Lower leg skin (tissue), 3 donors: ENCODE data around the gene NDUFB7.

Experiments used
- POLR2A ChIP-seq, 2 donors: fragments of 450-650 bp; IDR thresholded peaks; one replicate each; pipeline ENCODE4 v1.6.1; 2016 to 2017; ENCODE audit warnings: antibody characterized with exemption in 2 of 2, mild to moderate bottlenecking in 1 of 2, moderate library complexity in 1 of 2
- TF ChIP-seq, protein P1 (sequence below), 3 donors: fragments of 450-650 bp; IDR thresholded peaks; one replicate each; pipeline ENCODE4 v1.5.1; 2016; ENCODE audit warnings: antibody characterized with exemption in 3 of 3, mild to moderate bottlenecking in 3 of 3, moderate library complexity in 2 of 3

DNA sequence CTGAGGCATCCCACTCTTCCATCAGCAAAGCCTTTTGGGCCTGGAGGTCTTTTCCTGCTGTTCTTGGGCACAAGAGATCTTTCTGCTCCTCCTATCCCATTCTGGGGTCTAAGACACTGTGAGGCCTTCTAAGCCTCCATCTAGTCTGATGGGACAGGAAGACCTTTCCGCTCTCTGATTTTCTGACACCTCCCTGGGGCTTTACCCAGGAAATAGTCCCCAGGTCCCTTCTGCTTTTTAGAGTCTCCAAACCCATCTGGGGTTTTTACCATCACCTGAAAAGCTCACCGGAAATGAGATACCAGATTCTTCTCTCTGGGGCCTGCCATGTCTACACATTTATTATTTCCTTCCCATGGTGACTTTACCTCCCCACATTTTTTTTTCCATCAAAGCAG is 32.1 kb upstream of the NDUFB7 start:
- TF ChIP-seq POLR2A (IDR thresholded peaks at IDR 0.05) = no peak
- TF ChIP-seq, protein P1, sequence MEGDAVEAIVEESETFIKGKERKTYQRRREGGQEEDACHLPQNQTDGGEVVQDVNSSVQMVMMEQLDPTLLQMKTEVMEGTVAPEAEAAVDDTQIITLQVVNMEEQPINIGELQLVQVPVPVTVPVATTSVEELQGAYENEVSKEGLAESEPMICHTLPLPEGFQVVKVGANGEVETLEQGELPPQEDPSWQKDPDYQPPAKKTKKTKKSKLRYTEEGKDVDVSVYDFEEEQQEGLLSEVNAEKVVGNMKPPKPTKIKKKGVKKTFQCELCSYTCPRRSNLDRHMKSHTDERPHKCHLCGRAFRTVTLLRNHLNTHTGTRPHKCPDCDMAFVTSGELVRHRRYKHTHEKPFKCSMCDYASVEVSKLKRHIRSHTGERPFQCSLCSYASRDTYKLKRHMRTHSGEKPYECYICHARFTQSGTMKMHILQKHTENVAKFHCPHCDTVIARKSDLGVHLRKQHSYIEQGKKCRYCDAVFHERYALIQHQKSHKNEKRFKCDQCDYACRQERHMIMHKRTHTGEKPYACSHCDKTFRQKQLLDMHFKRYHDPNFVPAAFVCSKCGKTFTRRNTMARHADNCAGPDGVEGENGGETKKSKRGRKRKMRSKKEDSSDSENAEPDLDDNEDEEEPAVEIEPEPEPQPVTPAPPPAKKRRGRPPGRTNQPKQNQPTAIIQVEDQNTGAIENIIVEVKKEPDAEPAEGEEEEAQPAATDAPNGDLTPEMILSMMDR (IDR thresholded peaks at IDR 0.05) = no peak
